Right lung (tissue), 10 donors: ENCODE results near the gene FSD2. TPM values are rescaled to one million over a fixed set of nuclear protein-coding genes. Genes with fewer than 3 reads are reported as not detected.

Experiments
- DNase-seq, 2 donors: peaks; one replicate each; pipeline ENCODE4 v3.0.0-alpha.2; 2013
- long read RNA-seq, 8 donors: transcript quantifications; one replicate each; lab custom pipeline, GENCODE V29; 2026
- polyA plus RNA-seq, 5 donors: library from polyadenylated mRNA; unstranded; fragments of 120-200 nt; gene quantifications; one replicate each; pipeline versions ENCODE4 v1.2.1 to v1.2.3, GENCODE V29; 2013; ENCODE audit warnings: inconsistent platforms in 1 of 5, low replicate concordance in 1 of 5; ENCODE audit not compliant: insufficient read length in 5 of 5, insufficient read depth in 1 of 5

The FSD2 gene
- 1 to 10 TPM in 1 of 5 donors, under 1 TPM in 4; 0.24 to 1.9 (median 0.31) TPM for polyA plus RNA-seq
- long read RNA-seq, donor 1, partial matches to known transcripts, result 6 of 30 reads
- long read RNA-seq, donor 1, other reads (novel, unspliced or antisense), result 24 of 30 reads
- long read RNA-seq, donor 2, partial matches to known transcripts, result 0 of 9 reads
- long read RNA-seq, donor 2, other reads (novel, unspliced or antisense), result 9 of 9 reads
- long read RNA-seq, donor 3, result 0 reads
- long read RNA-seq, donor 4, result 0 reads
- long read RNA-seq, donor 5, result 0 reads
- long read RNA-seq, donor 6, result 0 reads
- long read RNA-seq, donor 7, result 0 reads
- long read RNA-seq, donor 8, result 0 reads

- DNase-seq, result no peak
Measured at GRCh38 chr15:82805994-82806406, at the start of gene FSD2. FSD2 (minus strand) TSS chr15:82806069; CDS start chr15:82787390, 18,679 bp downstream.

GRCh38 chr15:82854554-82854953 lies 48.7 kb upstream of the FSD2 start:
- no peak for DNase-seq

GRCh38 chr15:82852941-82853561 lies 47.2 kb upstream of the FSD2 start:
- DNase-seq, result no peak

- no peak for DNase-seq
Measured at GRCh38 chr15:82851981-82852511, 46.2 kb upstream of the FSD2 start.

- no peak for DNase-seq
Measured at GRCh38 chr15:82851306-82851850, 45.5 kb upstream of the FSD2 start.

- no peak for DNase-seq
Measured at GRCh38 chr15:82850731-82851130, 44.9 kb upstream of the FSD2 start.

- peak; percentile 63 to 65 for DNase-seq
Measured at GRCh38 chr15:82849556-82850512, 44.0 kb upstream of the FSD2 start.

GRCh38 chr15:82848241-82848993 lies 42.5 kb upstream of the FSD2 start:
- DNase-seq, result no peak

- no peak for DNase-seq
Measured at GRCh38 chr15:82847703-82848102, 41.8 kb upstream of the FSD2 start.

GRCh38 chr15:82846621-82847020 lies 40.8 kb upstream of the FSD2 start:
- DNase-seq, result no peak

GRCh38 chr15:82845686-82846085 lies 39.8 kb upstream of the FSD2 start:
- no peak for DNase-seq

GRCh38 chr15:82843566-82843965 lies 37.7 kb upstream of the FSD2 start:
- DNase-seq, result no peak

- DNase-seq, result no peak
Measured at GRCh38 chr15:82840166-82840565, 34.3 kb upstream of the FSD2 start.

- no peak for DNase-seq
Measured at GRCh38 chr15:82839136-82839535, 33.3 kb upstream of the FSD2 start.

GRCh38 chr15:82838096-82838735 lies 32.3 kb upstream of the FSD2 start:
- no peak for DNase-seq

GRCh38 chr15:82835391-82835917 lies 29.6 kb upstream of the FSD2 start:
- no peak for DNase-seq

- no peak for DNase-seq
Measured at GRCh38 chr15:82833362-82833682, 27.5 kb upstream of the FSD2 start.

GRCh38 chr15:82832601-82833361 lies 26.9 kb upstream of the FSD2 start:
- DNase-seq, result peak; percentile 73 to 78

GRCh38 chr15:82831894-82832600 lies 26.2 kb upstream of the FSD2 start:
- DNase-seq, result no peak
